ENCODE results near the gene EXOSC10.

DNA sequence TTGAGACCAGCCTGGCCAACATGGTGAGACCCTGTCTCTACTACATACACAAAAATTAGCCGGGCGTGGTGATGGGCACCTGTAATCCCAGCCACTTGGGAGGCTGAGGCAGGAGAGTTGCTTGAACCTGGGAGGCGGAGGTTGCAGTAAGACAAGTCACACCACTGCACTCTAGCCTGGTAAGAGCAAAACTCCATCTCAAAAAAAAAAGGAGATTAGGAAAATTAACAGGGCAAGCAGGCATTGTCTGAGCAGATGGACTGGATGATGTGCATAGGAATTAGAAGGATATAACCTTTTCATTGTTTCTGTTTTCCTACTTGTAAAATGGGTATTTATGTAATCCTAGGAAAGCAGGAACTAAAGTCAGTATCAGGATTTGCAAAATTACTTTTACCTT lies 71.7 kb downstream of the EXOSC10 start:
- TF ChIP-seq, protein P1, sequence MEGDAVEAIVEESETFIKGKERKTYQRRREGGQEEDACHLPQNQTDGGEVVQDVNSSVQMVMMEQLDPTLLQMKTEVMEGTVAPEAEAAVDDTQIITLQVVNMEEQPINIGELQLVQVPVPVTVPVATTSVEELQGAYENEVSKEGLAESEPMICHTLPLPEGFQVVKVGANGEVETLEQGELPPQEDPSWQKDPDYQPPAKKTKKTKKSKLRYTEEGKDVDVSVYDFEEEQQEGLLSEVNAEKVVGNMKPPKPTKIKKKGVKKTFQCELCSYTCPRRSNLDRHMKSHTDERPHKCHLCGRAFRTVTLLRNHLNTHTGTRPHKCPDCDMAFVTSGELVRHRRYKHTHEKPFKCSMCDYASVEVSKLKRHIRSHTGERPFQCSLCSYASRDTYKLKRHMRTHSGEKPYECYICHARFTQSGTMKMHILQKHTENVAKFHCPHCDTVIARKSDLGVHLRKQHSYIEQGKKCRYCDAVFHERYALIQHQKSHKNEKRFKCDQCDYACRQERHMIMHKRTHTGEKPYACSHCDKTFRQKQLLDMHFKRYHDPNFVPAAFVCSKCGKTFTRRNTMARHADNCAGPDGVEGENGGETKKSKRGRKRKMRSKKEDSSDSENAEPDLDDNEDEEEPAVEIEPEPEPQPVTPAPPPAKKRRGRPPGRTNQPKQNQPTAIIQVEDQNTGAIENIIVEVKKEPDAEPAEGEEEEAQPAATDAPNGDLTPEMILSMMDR (IDR thresholded peaks at IDR 0.05): no peak
- no peak for TF ChIP-seq POLR2A (IDR thresholded peaks at IDR 0.05)

Measured in esophagus squamous epithelium (tissue), 4 donors.